SKM-1 (cell line): ENCODE data around the gene CAPZA1.

Experiments
- DNase-seq: peaks from one replicate; lab custom pipeline; 2025; ENCODE audit not compliant: unreplicated experiment; lab: John Stamatoyannopoulos, UW

CAPZA1 gene

DNA sequence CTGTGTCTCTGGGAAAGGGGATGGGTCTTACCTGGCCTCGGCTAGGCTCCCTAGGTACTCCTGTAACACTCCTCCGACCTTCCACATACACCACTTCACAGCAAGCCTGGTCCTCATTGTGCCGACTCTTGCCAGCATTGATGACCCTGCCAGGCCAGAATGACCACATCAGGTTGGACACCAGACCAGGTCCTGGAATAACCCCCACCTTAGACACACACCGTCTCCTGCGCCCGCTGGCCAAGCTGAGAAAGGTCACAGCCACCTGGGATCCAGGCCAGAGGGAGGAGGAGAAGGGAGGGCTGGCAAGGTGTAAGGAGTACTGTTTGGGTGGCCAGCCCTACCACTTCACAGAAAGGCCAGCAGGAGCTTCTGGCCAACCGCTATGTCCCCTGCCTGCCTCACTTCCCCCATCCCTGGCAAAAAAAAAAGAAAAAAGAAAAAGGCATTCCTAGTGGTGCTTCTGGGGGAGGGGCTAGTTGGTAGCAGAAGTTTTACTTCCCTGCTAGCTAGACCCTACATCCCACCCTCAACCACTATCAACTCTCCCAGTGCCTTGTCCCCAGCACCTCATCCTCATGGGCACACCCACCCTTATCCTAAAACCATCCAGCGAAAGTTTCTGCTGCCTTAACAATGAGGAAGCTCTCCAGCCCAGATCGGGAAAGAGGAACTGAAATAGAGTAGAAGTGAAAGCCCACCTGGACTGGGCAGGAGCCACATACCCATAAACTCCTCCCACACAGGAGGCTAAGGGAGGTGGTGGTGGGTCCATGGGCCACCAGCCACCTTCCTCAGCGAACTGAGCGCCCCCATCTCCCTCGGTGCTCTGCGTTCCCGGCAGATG lies 94.1 kb downstream of the CAPZA1 start:
- peak; percentile 57 for DNase-seq

DNA sequence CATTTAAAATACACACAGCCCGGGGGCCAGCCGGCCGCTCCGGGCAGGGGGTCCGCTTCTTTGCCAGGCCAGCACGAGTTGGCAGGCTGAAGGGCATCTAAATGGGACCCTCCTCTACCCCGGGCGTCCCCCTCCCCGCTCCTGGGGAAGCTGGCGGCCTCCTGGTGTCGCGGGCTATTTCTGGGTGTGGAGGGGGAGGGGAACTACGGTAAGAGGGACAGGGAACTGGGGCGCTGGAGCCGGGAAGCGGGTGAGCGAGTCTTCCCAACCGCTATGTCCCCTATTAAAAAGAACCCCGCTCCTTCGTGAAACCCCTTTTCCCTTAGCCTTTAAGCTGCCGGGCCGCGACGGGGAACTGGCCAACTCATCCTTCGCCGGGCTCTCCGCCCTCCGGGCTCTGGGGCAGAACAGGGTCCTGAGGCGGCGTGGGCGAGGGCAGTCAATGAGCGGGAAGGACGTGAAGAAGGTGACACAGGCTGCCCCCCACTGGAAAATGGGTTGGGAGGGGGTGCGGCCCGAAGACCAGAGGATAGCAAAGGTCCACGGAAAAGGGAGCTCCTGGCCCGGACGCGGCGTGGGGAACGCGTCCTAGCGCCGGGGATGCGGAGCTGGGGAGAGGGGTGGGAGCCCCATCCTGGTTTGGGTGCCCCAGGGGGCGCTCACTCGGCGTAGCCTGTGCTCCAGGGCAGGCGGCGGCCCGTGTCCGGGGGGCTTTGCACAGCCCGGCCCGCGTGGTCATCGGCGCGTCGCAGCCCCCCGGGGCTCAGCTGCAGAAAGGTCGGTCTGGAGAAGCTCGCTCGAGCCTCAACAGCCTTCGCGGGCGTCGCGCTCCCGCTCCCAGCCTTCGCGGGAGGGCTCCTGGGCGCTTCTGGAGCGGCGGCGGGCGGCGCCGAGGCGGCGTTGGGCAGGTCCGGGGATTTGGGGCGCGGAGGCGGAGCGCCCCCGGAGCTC lies 95.0 kb downstream of the CAPZA1 start:
- no peak for DNase-seq

GRCh38 chr1:112715264-112716053 lies 95.8 kb downstream of the CAPZA1 start, which contains the start of gene PPM1J:
Gene PPM1J (minus strand): TSS chr1:112715332. CDS start chr1:112715301, 31 bp downstream.
- peak; percentile 56 for DNase-seq

DNA sequence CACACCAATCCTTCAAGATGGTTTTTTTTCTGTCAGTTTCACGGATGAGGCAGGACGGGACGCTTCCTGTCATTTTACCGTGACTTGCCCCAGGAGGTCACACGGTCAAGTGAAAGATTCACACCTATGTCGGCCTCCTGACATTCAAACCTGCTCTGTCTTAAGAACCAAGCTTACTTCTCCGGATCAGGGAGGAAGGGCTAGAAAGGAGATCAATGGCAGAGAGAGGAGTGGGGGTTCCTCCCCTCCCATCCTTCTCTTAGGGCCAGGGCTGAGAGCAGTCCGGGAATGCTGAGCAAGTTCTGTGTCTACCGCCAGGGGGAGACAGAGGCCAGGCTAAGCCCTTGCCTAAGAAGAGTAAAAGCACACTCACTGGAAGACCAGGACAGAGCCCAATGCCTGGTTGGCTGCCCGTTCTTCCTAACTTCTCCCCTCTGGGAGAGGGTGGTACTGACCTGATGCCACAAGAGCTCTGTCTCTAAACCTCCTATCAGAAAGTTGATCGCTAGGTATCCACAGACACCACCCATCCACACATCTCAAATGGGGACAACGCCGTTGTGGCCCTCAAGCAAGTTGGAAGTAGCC lies 96.6 kb downstream of the CAPZA1 start:
- peak; percentile 54 for DNase-seq

DNA sequence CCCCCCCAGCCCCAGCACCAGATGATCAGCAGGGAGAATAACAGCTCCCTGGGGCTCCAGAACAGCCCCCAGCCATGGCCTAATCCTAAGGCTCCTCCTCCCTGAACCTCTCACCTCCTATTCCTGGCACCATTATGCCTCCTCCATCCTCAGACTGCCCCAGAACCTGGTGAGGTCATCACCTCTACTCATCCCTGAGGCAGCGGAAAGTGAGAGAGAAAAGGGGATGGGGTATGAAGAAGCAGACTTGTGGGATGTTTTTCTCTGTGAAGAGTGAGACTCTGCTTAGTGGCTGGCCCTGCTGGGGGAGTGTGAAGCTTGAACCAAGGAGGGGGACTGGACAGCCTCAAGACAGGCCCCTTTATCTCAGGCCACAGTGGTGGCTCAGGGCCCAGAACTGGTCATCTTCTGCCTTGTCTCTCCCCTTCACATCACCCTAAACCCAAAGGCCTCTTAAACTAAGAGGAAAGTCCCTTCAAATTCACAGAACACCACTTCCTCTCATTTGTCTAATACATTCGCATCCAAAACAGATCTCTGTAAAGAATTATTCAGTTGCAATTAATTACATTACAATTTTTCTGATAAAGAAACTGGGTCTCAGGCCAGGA lies 97.7 kb downstream of the CAPZA1 start:
- DNase-seq, result no peak

DNA sequence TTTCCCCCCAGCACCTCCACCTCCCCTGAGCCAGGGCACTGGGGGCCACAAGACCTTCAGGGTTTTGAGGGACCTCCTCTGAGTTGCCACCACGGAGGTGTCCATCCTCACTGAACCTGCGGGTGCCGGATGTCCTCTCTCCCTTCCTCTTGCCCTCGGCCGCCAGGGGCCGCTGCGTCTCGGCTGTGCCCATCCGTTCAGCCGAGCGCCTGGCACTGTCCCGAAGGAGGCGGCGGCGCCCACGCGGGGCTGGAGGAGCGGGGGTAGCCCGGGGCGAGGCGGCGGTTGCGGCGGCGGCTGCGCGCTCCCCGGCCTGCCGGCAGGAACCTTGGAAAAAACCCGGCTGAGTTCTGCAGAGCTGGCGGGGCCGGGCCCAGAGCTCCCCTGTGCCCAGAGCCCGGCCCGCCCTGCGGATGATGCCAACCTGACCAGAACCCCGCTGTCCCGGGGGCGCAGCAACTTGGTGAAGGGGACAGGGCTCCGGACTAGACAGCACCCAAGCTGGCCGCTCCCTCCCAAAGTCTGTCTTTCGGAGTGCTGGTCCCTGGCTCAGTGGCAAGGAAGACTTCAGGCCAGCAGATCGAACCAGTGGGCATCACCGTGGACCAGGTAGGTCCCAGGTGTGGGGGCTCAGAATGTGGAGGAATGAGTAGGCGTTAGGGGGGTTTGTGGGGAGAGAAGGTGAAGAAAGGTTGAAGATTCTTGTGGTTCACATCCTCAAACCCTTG lies 99.2 kb downstream of the CAPZA1 start:
- no peak for DNase-seq

GRCh38 chr1:112719706-112720105 lies 100.1 kb downstream of the CAPZA1 start:
- DNase-seq, result no peak

- DNase-seq, result no peak
These were observed 101.2 kb downstream of the CAPZA1 start for GRCh38 chr1:112720800-112721199.
